Hematopoietic multipotent progenitor cell treated with erythropoietin and hydrocortisone succinate and interleukin-3 and kit ligand, for 15 days (in vitro differentiated cells): ENCODE data around the gene ZFYVE27.
A peak's percentile ranks its signal among the peaks of the same experiment; 100 is the strongest.
"Not testable (repeated sequence)": the region's sequence is repeated elsewhere in the genome, so short reads cannot be mapped to it uniquely, and the experiment has no call there.

ENCODE experiments used
- DNase-seq: peaks from one replicate; pipeline ENCODE4 v3.0.0-alpha.2; 2015; ENCODE audit warnings: low spot score

Gene ZFYVE27

GRCh38 chr10:97736902-97737769 is at the start of gene ZFYVE27:
Gene ZFYVE27 (plus strand): TSS chr10:97737128. CDS start chr10:97738478, 1,350 bp downstream.
- DNase-seq: peak; percentile 96

GRCh38 chr10:97687785-97688781 is 48.8 kb upstream of the ZFYVE27 start:
- DNase-seq: no peak

DNA sequence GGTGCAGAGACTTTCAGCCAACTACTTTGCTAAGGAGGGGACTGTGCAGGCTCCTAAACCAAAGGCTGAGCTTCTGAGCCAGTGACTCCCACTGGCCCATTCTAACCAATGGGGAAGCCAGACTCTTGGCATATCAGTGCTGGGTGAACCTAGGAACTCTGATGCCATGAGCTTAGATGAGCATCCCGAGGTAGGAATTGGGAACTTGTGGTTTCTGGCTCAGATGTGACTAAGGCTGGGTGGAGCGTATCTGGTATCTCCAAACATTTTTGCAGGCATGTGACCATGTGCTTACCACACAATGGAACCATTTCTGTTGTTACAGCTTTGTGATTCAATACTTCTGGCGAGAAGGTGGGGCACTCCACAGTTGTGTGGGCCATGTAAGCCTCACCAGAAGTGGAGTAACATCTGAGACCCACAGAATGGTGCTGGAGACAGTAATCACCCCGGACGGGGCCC is 47.3 kb upstream of the ZFYVE27 start:
- no peak for DNase-seq

DNA sequence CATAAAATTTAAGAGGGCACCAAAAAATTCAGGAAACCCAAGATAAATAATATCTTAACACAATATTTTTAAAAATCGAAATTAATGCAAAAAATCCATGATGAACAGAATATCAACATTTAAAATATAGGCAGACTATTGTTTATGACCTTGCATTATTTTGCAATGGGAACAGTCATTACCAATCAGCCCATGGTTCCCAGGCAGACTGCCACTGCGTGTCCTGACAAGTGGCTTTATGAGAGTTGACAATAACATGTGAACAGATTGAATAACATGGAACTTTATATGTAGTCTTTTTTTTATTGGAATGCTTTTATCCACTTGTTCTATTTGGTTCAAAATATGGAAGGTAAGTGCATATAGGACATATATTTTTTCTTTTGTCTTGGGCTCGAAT is 46.8 kb upstream of the ZFYVE27 start:
- DNase-seq: no peak

- not testable (repeated sequence) for DNase-seq
These were observed 38.8 kb upstream of the ZFYVE27 start for GRCh38 chr10:97698072-97698655.

DNA sequence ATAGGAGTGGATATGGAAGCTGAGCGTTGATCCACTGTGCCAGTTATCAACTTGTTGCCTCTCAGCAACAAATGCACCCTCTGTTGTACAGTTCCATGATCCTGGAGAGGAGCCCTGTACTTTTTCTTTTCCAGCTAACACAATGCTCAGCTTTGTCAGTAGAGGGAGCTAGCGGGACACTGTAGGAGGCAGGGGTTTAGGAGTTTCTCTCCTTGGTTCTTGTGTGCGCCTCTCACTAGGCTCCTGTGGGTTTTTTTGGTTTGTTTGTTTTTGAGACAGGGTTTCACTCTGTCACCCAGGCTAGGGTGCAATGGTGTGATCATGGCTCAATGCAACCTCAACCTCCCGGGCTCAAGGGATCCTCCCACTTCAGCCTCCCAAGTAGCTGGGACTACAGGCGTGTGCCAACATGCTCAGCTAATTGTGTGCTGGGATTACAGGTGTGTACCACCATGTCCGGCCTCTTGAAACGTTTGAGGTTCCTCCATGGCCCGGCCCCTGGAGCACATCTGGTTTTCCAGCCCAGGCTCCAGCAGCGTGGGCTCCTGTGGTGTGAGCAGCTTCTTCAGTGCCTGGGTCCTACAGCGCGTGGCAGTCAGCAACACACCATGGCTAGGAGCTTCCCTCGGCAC is 35.4 kb upstream of the ZFYVE27 start:
- peak; percentile 75 for DNase-seq

DNA sequence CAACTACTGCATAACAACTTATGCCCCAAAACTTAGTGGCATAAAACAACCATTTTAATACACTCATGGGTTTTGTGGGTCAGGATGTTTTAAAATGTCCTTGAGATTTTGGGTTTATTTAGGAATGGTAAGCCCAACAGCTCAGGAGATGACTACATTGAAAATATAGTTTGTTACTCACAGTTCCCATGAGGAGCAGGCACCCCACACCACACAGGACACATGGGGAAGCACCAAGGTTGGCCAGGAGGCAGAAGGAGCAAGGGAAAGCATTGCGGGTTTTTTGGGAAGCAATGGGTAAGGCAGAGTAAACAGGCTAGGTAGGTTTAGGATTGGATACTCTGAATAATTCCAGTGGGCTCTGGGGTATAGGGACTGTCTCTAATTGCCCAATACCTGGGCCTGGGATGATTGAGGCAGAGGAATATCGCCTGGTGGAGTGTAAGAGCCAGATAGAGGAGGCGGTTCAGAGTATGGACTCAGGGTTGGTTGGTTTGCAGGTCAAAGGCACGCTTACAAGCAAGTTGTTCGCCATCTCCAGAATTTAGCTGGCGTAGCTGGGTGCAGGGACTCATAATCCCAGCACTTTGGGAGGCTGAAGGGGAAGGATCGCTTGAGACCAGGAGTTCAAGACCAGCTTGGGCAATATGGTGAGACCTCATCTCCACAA is 33.4 kb upstream of the ZFYVE27 start:
- DNase-seq: no peak

GRCh38 chr10:97704341-97704740 is 32.6 kb upstream of the ZFYVE27 start:
- DNase-seq: no peak

- DNase-seq: no peak
These were observed 31.8 kb upstream of the ZFYVE27 start for GRCh38 chr10:97705006-97705670.

- no peak for DNase-seq
These were observed 29.6 kb upstream of the ZFYVE27 start for GRCh38 chr10:97707134-97707861.

GRCh38 chr10:97708167-97708566 is 28.8 kb upstream of the ZFYVE27 start:
- DNase-seq: no peak

GRCh38 chr10:97708976-97709946 is 27.7 kb upstream of the ZFYVE27 start:
- peak; percentile 47 for DNase-seq

DNA sequence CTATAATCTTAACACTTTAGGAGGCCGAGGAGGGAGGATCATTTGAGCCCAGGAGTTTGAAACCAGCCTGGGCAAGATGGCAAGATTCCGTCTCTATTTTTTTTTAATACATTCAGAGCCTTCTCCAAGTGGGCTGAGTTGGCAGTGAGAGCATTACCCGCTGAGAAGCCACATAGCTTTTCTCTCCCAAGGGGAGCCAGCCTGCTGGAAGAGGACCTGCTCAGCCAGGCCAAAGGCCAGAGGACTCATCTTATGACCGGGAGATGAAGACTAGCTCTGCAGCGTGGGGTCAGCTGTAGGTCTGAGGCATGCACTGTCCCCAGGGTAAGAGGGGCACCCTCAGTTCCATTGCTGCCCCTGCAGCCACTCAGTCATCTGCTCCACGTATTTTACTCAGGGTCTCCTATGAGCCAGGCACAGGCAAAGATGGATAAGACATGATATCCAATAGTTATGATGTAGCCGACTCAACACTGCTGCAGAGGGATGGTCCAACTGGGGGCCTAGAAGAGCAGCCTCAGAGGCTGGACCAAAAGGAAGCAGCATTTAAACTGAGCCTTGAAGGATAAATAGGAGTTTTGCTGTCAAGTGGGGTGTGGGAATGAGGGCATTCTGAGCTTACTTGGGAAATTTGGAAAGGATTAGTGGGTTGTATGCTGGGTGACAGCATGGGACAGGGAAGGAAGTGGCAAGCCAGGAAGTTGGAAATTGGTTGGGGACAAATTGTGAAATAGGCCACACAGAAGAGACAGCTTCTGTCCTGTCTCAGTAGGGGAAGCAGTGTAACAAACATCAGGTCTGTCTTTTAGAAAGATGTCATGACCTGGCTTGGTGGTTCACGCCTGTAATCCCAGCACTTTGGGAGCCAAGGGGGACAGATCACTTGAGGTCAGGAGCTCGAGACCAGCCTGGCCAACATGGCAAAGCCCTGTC is 25.0 kb upstream of the ZFYVE27 start:
- no peak for DNase-seq

- DNase-seq: no peak
These were observed 23.5 kb upstream of the ZFYVE27 start, which contains the start of gene MARVELD1 for GRCh38 chr10:97713339-97713825. Gene MARVELD1 (plus strand): TSS chr10:97713730. CDS start chr10:97713877, 147 bp downstream.

GRCh38 chr10:97713826-97714400 is 23.0 kb upstream of the ZFYVE27 start:
- peak; percentile 54 for DNase-seq

- no peak for DNase-seq
These were observed 22.3 kb upstream of the ZFYVE27 start for GRCh38 chr10:97714401-97715258.
